ENCODE measurements around the gene CPED1. TPM values are rescaled to one million over a fixed set of nuclear protein-coding genes. Genes with fewer than 3 reads are reported as not detected.
"Not testable (repeated sequence)": the region's sequence is repeated elsewhere in the genome, so short reads cannot be mapped to it uniquely, and the experiment has no call there.

CPED1 gene
- total RNA-seq, 2 experiments from 2014 or later: not detected

- Mint-ChIP-seq H3K36me3 (ENCODE audit: low read depth) (no peaks in the 10 kb centered on the region), H3K27me3 (peaks cover 2% of the 10 kb centered on the region), H3K4me1 (ENCODE audit: low read depth) (no peaks in the 10 kb centered on the region), H3K4me3 (no peak overlapping the region), H3K9me3 (no peaks in the 10 kb centered on the region), H3K27ac (no peak overlapping the region)
- ChIA-PET CTCF (interaction anchor here (1.0 to 1.7 kb wide), 2 partner anchors 50 to 71 kb away, joined by 4 read pairs; no protein-coding TSS in a partner anchor), POLR2A (no interaction called here)
- no peak for TF ChIP-seq CTCF (IDR thresholded peaks at IDR 0.05)
- DNase-seq: no peak
- intact Hi-C loops (cut with micrococcal nuclease): no loop called here
- no peak for ATAC-seq
Observed at GRCh38 chr7:121057878-121058277, 69.4 kb downstream of the CPED1 start.

- DNase-seq (no peak), ATAC-seq (no peak)
- CTCF ChIA-PET: interaction anchor here (1.0 kb wide), 1 partner anchor 49 kb away, joined by 4 read pairs; no protein-coding TSS in a partner anchor
- H3K4me1 Mint-ChIP-seq (ENCODE audit: low read depth): no peaks in the 10 kb centered on the region
- H3K36me3 Mint-ChIP-seq (ENCODE audit: low read depth): no peaks in the 10 kb centered on the region
- H3K27ac Mint-ChIP-seq: no peak overlapping the region
- H3K27me3 Mint-ChIP-seq: peaks cover 4% of the 10 kb centered on the region
- intact Hi-C loops (cut with micrococcal nuclease): no loop called here
- no peaks in the 10 kb centered on the region for H3K9me3 Mint-ChIP-seq
- TF ChIP-seq CTCF (IDR thresholded peaks at IDR 0.05): no peak
- POLR2A ChIA-PET: no interaction called here
- no peak overlapping the region for H3K4me3 Mint-ChIP-seq
Observed at GRCh38 chr7:121058975-121059374, 70.5 kb downstream of the CPED1 start.

- H3K4me3 Mint-ChIP-seq; H3K9me3 Mint-ChIP-seq; DNase-seq; H3K36me3 Mint-ChIP-seq (ENCODE audit: low read depth); H3K4me1 Mint-ChIP-seq (ENCODE audit: low read depth); ATAC-seq; H3K27me3 Mint-ChIP-seq; intact Hi-C loops (cut with micrococcal nuclease); H3K27ac Mint-ChIP-seq; CTCF ChIA-PET; POLR2A ChIA-PET: not testable (repeated sequence)
Observed at GRCh38 chr7:121059979-121060509, 71.5 kb downstream of the CPED1 start.

GRCh38 chr7:121061677-121062582 is 73.4 kb downstream of the CPED1 start:
- no peaks in the 10 kb centered on the region for H3K9me3 Mint-ChIP-seq
- intact Hi-C loops (cut with micrococcal nuclease): no loop called here
- ChIA-PET POLR2A (no interaction called here), CTCF (interaction anchor here (1.4 kb wide), 1 partner anchor 12 kb away, joined by 5 read pairs; no protein-coding TSS in a partner anchor)
- H3K36me3 Mint-ChIP-seq (ENCODE audit: low read depth): no peaks in the 10 kb centered on the region
- peaks cover 4% of the 10 kb centered on the region for H3K27me3 Mint-ChIP-seq
- DNase-seq (no peak), ATAC-seq (no peak)
- H3K4me1 Mint-ChIP-seq (ENCODE audit: low read depth): no peaks in the 10 kb centered on the region
- no peak overlapping the region for H3K27ac Mint-ChIP-seq
- H3K4me3 Mint-ChIP-seq: no peak overlapping the region
- TF ChIP-seq CTCF (IDR thresholded peaks at IDR 0.05): no peak

- DNase-seq (no peak), ATAC-seq (no peak)
- H3K4me3 Mint-ChIP-seq: no peak overlapping the region
- H3K27me3 Mint-ChIP-seq: peaks cover 4% of the 10 kb centered on the region
- intact Hi-C loops (cut with micrococcal nuclease): no loop called here
- TF ChIP-seq CTCF (IDR thresholded peaks at IDR 0.05): no peak
- POLR2A ChIA-PET: no interaction called here
- H3K4me1 Mint-ChIP-seq (ENCODE audit: low read depth): no peaks in the 10 kb centered on the region
- no peaks in the 10 kb centered on the region for H3K9me3 Mint-ChIP-seq
- CTCF ChIA-PET: interaction anchor here (1.2 to 1.9 kb wide), 4 partner anchors 9 to 76 kb away, joined by 3 to 5 read pairs (median 4); no protein-coding TSS in a partner anchor
- H3K27ac Mint-ChIP-seq: no peak overlapping the region
- H3K36me3 Mint-ChIP-seq (ENCODE audit: low read depth): no peaks in the 10 kb centered on the region
Observed at GRCh38 chr7:121062671-121063279, 74.3 kb downstream of the CPED1 start.

- H3K27ac Mint-ChIP-seq; DNase-seq; intact Hi-C loops (cut with micrococcal nuclease); H3K4me1 Mint-ChIP-seq (ENCODE audit: low read depth); H3K4me3 Mint-ChIP-seq; H3K36me3 Mint-ChIP-seq (ENCODE audit: low read depth); ATAC-seq; POLR2A ChIA-PET; CTCF ChIA-PET; H3K9me3 Mint-ChIP-seq; H3K27me3 Mint-ChIP-seq: not testable (repeated sequence)
Observed at GRCh38 chr7:121067717-121068116, 79.2 kb downstream of the CPED1 start.

All from activated CD8-positive, alpha-beta T cell treated with anti-CD3 and anti-CD28 coated beads for 36 hours (primary cell).